OCI-LY1 (cell line): ENCODE measurements around the gene LRMDA.

Experiments
- CTCF ChIP-seq: fragments of 200-600 bp; sonication (generic), shearing (Covaris generic); IDR thresholded peaks from 2 replicates; pipeline ENCODE4 v1.5.1; 2017; ENCODE audit warnings: mild to moderate bottlenecking, antibody characterized with exemption, low read length, moderate library complexity, mixed read lengths
- EZH2 ChIP-seq: fragments of 200-600 bp; sonication (generic), shearing (Covaris generic); IDR thresholded peaks from 2 replicates; pipeline ENCODE4 v1.8.0; 2017; ENCODE audit warnings: borderline replicate concordance, mixed run types, mild to moderate bottlenecking, antibody characterized with exemption, low read length, moderate library complexity, mixed read lengths

- no peak for TF ChIP-seq CTCF
- no peak for TF ChIP-seq EZH2
These were observed 311.9 kb downstream of the LRMDA start for GRCh38 chr10:75743291-75743778.
